WTC11 (cell line): ENCODE data around the gene ZC3H8. TPM values are rescaled to one million over a fixed set of nuclear protein-coding genes. Genes with fewer than 3 reads are reported as not detected.

Experiments used
- ATAC-seq: fragments of 200-7000 bp; cut with Tn5 transposase; 2 replicates; pipeline ENCODE4 v1.10.0; 2021; ENCODE audit warnings: mild to moderate bottlenecking, moderate library complexity
- CTCF ChIA-PET: fragments of 300-600 bp; sonication (Branson Sonifier 250); formaldehyde crosslinking; loops from one replicate; lab custom pipeline; 2021; ENCODE audit warnings: antibody characterized with exemption; lab: Charles Lee
- POLR2A ChIA-PET: fragments of 350-600 bp; sonication (Branson Sonifier 250); formaldehyde crosslinking; loops from one replicate; lab custom pipeline; 2021; ENCODE audit warnings: antibody characterized with exemption; lab: Charles Lee
- DNase-seq: peaks from one replicate; pipeline ENCODE4 v3.0.0; 2021; ENCODE audit warnings: low spot score
- H3K27ac Mint-ChIP-seq: 2 replicates; pipeline ENCODE4 v1.8.0; 2021; ENCODE audit warnings: mixed read lengths
- H3K27me3 Mint-ChIP-seq: 2 replicates; pipeline ENCODE4 v1.8.0; 2021; ENCODE audit warnings: low read depth, mild to moderate bottlenecking, moderate library complexity, mixed read lengths
- H3K36me3 Mint-ChIP-seq: 2 replicates; pipeline ENCODE4 v1.8.0; 2021; ENCODE audit warnings: mixed read lengths
- H3K4me1 Mint-ChIP-seq: 2 replicates; pipeline ENCODE4 v1.8.0; 2022; ENCODE audit warnings: mixed read lengths
- H3K4me3 Mint-ChIP-seq: 2 replicates; pipeline ENCODE4 v1.8.0; 2021; ENCODE audit warnings: mild to moderate bottlenecking, moderate library complexity, mixed read lengths
- H3K9me3 Mint-ChIP-seq: 2 replicates; pipeline ENCODE4 v1.8.0; 2021; ENCODE audit warnings: mixed read lengths
- ATF2 ChIP-seq: sonication (generic); formaldehyde crosslinking; IDR thresholded peaks from 2 replicates; pipeline ENCODE4 v1.8.1; 2022; ENCODE audit warnings: low read depth, missing genetic modification reagents, borderline replicate concordance
- CBFB ChIP-seq: sonication (generic); formaldehyde crosslinking; IDR thresholded peaks from 2 replicates; pipeline ENCODE4 v1.8.1; 2022; ENCODE audit warnings: mild to moderate bottlenecking, low read depth, missing genetic modification reagents
- FOXK1 ChIP-seq: sonication (generic); formaldehyde crosslinking; IDR thresholded peaks from 2 replicates; pipeline ENCODE4 v1.8.0; 2022; ENCODE audit warnings: mild to moderate bottlenecking, moderate library complexity, missing genetic modification reagents
- FOXP1 ChIP-seq: sonication (generic); formaldehyde crosslinking; IDR thresholded peaks from 2 replicates; pipeline ENCODE4 v1.8.0; 2022; ENCODE audit warnings: missing genetic modification reagents, mild to moderate bottlenecking, moderate library complexity, borderline replicate concordance
- GABPB1 ChIP-seq: sonication (generic); formaldehyde crosslinking; IDR thresholded peaks from 2 replicates; pipeline ENCODE4 v1.8.1; 2023; ENCODE audit warnings: mild to moderate bottlenecking, missing genetic modification reagents
- GRHL2 ChIP-seq: fragments of 250-450 bp; sonication (Bioruptor Pico); IDR thresholded peaks from 2 replicates; pipeline ENCODE4 v1.8.0; 2022; ENCODE audit warnings: mild to moderate bottlenecking, moderate library complexity; ENCODE audit not compliant: insufficient replicate concordance, severe bottlenecking
- HMGA2 ChIP-seq: fragments of 250-450 bp; sonication (Bioruptor Pico); IDR thresholded peaks from 2 replicates; pipeline ENCODE4 v1.4.0; 2021; ENCODE audit warnings: mild to moderate bottlenecking, moderate library complexity
- IRF2 ChIP-seq: sonication (generic); formaldehyde crosslinking; IDR thresholded peaks from 2 replicates; pipeline ENCODE4 v1.8.0; 2022; ENCODE audit warnings: low read depth, missing genetic modification reagents, borderline replicate concordance
- JAZF1 ChIP-seq: fragments of 250-450 bp; sonication (Bioruptor Pico); IDR thresholded peaks from 2 replicates; pipeline ENCODE4 v1.9.0; 2021; ENCODE audit warnings: moderate library complexity, mild to moderate bottlenecking, inconsistent platforms
- NFATC4 ChIP-seq: fragments of 250-450 bp; sonication (Bioruptor Pico); IDR thresholded peaks from 2 replicates; pipeline ENCODE4 v1.9.0; 2021; ENCODE audit warnings: mild to moderate bottlenecking
- NR1H2 ChIP-seq: sonication (generic); formaldehyde crosslinking; IDR thresholded peaks from 2 replicates; pipeline ENCODE4 v1.9.0; 2021; ENCODE audit warnings: mild to moderate bottlenecking, moderate library complexity, missing genetic modification reagents
- NR2C2 ChIP-seq: sonication (generic); formaldehyde crosslinking; IDR thresholded peaks from 2 replicates; pipeline ENCODE4 v1.8.0; 2022; ENCODE audit warnings: mild to moderate bottlenecking, missing genetic modification reagents
- PRRX2 ChIP-seq: fragments of 250-450 bp; sonication (Bioruptor Pico); IDR thresholded peaks from 2 replicates; pipeline ENCODE4 v1.8.0; 2021; ENCODE audit warnings: mild to moderate bottlenecking
- TEAD1 ChIP-seq: sonication (generic); formaldehyde crosslinking; IDR thresholded peaks from 2 replicates; pipeline ENCODE4 v1.8.0; 2022; ENCODE audit warnings: mild to moderate bottlenecking, missing genetic modification reagents
- TEAD4 ChIP-seq: sonication (generic); formaldehyde crosslinking; IDR thresholded peaks from 2 replicates; pipeline ENCODE4 v1.8.0; 2022; ENCODE audit warnings: mild to moderate bottlenecking, missing genetic modification reagents
- ZNF317 ChIP-seq: sonication (generic); formaldehyde crosslinking; IDR thresholded peaks from 2 replicates; pipeline ENCODE4 v1.8.1; 2023; ENCODE audit warnings: low read depth, mild to moderate bottlenecking, moderate library complexity, missing genetic modification reagents, borderline replicate concordance
- ZNF396 ChIP-seq: fragments of 250-450 bp; sonication (Bioruptor Pico); IDR thresholded peaks from 2 replicates; pipeline ENCODE4 v1.8.0; 2021; ENCODE audit warnings: mild to moderate bottlenecking, moderate library complexity, borderline replicate concordance
- total RNA-seq: library from RNA; stranded (reverse); gene quantifications from 3 replicates; pipeline ENCODE4 v1.2.3, GENCODE V29; 2021
- TF ChIP-seq, protein P1 (sequence below): sonication (generic); formaldehyde crosslinking; IDR thresholded peaks from 2 replicates; pipeline ENCODE4 v1.8.1; 2023; ENCODE audit warnings: mild to moderate bottlenecking, moderate library complexity, missing genetic modification reagents
- TF ChIP-seq, protein P2 (sequence below): sonication (generic); formaldehyde crosslinking; IDR thresholded peaks from 2 replicates; pipeline ENCODE4 v1.8.0; 2023; ENCODE audit warnings: missing genetic modification reagents
- TF ChIP-seq, protein P3 (sequence below): sonication (generic); formaldehyde crosslinking; IDR thresholded peaks from 2 replicates; pipeline ENCODE4 v1.8.0; 2023; ENCODE audit warnings: missing genetic modification reagents, mild to moderate bottlenecking, borderline replicate concordance
- TF ChIP-seq, protein P4 (sequence below): sonication (generic); formaldehyde crosslinking; IDR thresholded peaks from 2 replicates; pipeline ENCODE4 v1.8.0; 2022; ENCODE audit warnings: mild to moderate bottlenecking, missing genetic modification reagents

The ZC3H8 gene
- total RNA-seq, 1 experiment from 2014 or later = 5.7 TPM

- TF ChIP-seq, protein P1, sequence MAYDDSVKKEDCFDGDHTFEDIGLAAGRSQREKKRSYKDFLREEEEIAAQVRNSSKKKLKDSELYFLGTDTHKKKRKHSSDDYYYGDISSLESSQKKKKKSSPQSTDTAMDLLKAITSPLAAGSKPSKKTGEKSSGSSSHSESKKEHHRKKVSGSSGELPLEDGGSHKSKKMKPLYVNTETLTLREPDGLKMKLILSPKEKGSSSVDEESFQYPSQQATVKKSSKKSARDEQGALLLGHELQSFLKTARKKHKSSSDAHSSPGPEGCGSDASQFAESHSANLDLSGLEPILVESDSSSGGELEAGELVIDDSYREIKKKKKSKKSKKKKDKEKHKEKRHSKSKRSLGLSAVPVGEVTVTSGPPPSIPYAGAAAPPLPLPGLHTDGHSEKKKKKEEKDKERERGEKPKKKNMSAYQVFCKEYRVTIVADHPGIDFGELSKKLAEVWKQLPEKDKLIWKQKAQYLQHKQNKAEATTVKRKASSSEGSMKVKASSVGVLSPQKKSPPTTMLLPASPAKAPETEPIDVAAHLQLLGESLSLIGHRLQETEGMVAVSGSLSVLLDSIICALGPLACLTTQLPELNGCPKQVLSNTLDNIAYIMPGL (CRISPR knock-in tag) = no peak
- TF ChIP-seq, protein P2, sequence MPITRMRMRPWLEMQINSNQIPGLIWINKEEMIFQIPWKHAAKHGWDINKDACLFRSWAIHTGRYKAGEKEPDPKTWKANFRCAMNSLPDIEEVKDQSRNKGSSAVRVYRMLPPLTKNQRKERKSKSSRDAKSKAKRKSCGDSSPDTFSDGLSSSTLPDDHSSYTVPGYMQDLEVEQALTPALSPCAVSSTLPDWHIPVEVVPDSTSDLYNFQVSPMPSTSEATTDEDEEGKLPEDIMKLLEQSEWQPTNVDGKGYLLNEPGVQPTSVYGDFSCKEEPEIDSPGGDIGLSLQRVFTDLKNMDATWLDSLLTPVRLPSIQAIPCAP (CRISPR knock-in tag) = no peak
- no peak for TF ChIP-seq HMGA2
- TF ChIP-seq NR1H2 (CRISPR knock-in tag) = no peak
- TF ChIP-seq, all 79 proteins: peak for 0
These were observed 89.5 kb downstream of the ZC3H8 start (continued) for GRCh38 chr2:112165296-112165695.

GRCh38 chr2:112164876-112165275 lies 90.0 kb downstream of the ZC3H8 start:
- Mint-ChIP-seq H3K36me3 (no peaks in the 10 kb centered on the region), H3K27me3 (no peaks in the 10 kb centered on the region), H3K27ac (no peak overlapping the region), H3K9me3 (no peaks in the 10 kb centered on the region), H3K4me3 (no peak overlapping the region), H3K4me1 (peaks cover 8% of the 10 kb centered on the region)
- CTCF ChIA-PET = no interaction called here
- no peak for ATAC-seq
- no peak for TF ChIP-seq GABPB1 (CRISPR knock-in tag)
- TF ChIP-seq JAZF1 = no peak
- no peak for TF ChIP-seq PRRX2 (CRISPR knock-in tag)
- no peak for TF ChIP-seq CBFB
- TF ChIP-seq, protein P3, sequence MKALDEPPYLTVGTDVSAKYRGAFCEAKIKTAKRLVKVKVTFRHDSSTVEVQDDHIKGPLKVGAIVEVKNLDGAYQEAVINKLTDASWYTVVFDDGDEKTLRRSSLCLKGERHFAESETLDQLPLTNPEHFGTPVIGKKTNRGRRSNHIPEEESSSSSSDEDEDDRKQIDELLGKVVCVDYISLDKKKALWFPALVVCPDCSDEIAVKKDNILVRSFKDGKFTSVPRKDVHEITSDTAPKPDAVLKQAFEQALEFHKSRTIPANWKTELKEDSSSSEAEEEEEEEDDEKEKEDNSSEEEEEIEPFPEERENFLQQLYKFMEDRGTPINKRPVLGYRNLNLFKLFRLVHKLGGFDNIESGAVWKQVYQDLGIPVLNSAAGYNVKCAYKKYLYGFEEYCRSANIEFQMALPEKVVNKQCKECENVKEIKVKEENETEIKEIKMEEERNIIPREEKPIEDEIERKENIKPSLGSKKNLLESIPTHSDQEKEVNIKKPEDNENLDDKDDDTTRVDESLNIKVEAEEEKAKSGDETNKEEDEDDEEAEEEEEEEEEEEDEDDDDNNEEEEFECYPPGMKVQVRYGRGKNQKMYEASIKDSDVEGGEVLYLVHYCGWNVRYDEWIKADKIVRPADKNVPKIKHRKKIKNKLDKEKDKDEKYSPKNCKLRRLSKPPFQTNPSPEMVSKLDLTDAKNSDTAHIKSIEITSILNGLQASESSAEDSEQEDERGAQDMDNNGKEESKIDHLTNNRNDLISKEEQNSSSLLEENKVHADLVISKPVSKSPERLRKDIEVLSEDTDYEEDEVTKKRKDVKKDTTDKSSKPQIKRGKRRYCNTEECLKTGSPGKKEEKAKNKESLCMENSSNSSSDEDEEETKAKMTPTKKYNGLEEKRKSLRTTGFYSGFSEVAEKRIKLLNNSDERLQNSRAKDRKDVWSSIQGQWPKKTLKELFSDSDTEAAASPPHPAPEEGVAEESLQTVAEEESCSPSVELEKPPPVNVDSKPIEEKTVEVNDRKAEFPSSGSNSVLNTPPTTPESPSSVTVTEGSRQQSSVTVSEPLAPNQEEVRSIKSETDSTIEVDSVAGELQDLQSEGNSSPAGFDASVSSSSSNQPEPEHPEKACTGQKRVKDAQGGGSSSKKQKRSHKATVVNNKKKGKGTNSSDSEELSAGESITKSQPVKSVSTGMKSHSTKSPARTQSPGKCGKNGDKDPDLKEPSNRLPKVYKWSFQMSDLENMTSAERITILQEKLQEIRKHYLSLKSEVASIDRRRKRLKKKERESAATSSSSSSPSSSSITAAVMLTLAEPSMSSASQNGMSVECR (CRISPR knock-in tag) = no peak
- no peak for TF ChIP-seq IRF2 (CRISPR knock-in tag)
- no peak for TF ChIP-seq FOXK1
- TF ChIP-seq TEAD1 (CRISPR knock-in tag) = no peak
- TF ChIP-seq GRHL2 (CRISPR knock-in tag) = no peak
- no peak for TF ChIP-seq ZNF317 (CRISPR knock-in tag)
- TF ChIP-seq, protein P2 (CRISPR knock-in tag) = no peak
- no peak for TF ChIP-seq ATF2 (CRISPR knock-in tag)
- no peak for TF ChIP-seq TEAD4 (CRISPR knock-in tag)
- TF ChIP-seq NR2C2 (CRISPR knock-in tag) = no peak
- TF ChIP-seq, protein P4, sequence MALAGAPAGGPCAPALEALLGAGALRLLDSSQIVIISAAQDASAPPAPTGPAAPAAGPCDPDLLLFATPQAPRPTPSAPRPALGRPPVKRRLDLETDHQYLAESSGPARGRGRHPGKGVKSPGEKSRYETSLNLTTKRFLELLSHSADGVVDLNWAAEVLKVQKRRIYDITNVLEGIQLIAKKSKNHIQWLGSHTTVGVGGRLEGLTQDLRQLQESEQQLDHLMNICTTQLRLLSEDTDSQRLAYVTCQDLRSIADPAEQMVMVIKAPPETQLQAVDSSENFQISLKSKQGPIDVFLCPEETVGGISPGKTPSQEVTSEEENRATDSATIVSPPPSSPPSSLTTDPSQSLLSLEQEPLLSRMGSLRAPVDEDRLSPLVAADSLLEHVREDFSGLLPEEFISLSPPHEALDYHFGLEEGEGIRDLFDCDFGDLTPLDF = no peak
- TF ChIP-seq NFATC4 = no peak
- no peak for TF ChIP-seq ZNF396 (CRISPR knock-in tag)
- no peak for TF ChIP-seq FOXP1 (CRISPR knock-in tag)
- no peak for DNase-seq
- POLR2A ChIA-PET = no interaction called here
